Activated T-cell treated with anti-CD3 and anti-CD28 coated beads for 1 hour (primary cell): ENCODE data around the gene NOX5.
"Not testable (repeated sequence)": the region's sequence is repeated elsewhere in the genome, so short reads cannot be mapped to it uniquely, and the experiment has no call there.

Experiments
- DNase-seq: peaks from one replicate; pipeline ENCODE4 v3.0.0-alpha.2; 2020; ENCODE audit warnings: low read depth

The NOX5 gene, protein sequence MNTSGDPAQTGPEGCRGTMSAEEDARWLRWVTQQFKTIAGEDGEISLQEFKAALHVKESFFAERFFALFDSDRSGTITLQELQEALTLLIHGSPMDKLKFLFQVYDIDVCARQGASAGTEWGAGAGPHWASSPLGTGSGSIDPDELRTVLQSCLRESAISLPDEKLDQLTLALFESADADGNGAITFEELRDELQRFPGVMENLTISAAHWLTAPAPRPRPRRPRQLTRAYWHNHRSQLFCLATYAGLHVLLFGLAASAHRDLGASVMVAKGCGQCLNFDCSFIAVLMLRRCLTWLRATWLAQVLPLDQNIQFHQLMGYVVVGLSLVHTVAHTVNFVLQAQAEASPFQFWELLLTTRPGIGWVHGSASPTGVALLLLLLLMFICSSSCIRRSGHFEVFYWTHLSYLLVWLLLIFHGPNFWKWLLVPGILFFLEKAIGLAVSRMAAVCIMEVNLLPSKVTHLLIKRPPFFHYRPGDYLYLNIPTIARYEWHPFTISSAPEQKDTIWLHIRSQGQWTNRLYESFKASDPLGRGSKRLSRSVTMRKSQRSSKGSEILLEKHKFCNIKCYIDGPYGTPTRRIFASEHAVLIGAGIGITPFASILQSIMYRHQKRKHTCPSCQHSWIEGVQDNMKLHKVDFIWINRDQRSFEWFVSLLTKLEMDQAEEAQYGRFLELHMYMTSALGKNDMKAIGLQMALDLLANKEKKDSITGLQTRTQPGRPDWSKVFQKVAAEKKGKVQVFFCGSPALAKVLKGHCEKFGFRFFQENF

DNA sequence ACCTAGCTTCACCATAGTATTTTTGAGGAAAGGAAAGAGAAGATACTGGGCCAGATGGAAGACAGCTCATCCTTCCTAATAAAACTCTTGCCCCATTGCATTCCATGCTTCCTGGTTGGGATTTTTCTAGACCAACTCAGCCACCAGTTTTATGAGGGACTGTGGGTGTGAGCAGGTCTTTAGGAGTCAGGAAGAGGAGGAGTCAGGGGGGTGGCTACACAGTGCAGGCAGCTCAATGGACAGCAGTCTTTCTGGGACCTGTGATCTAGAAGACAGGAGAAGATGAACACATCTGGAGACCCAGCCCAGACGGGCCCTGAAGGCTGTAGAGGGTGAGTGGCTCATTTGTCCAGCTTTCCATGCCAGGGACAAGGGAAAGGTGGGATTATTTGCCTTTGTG, at the start of gene NOX5:
Gene NOX5, plus strand, starts transcription at position 242 of the 400 bp plus-strand sequence. Its CDS starts 41 bp downstream, at position 283.
- DNase-seq: no peak

DNA sequence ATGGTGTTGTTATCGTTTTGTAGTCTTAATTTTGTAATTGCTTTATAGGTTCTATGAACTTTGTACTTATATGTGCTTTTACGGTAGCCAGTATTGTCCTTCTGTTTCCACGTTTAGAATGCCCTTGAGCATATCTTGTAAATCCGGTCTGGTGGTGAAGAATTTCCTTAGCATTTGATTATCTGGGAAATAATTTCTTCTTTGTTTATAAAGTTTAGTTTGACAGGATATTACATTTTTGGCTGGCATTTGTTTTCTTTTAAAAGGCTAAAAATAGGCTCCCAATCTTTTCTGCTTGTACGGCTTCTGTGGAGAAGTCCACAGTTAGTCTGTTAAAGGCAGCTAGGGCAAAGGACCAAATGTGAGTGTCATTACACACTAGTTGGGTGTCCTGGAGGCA, 47.5 kb upstream of the NOX5 start:
- no peak for DNase-seq

DNA sequence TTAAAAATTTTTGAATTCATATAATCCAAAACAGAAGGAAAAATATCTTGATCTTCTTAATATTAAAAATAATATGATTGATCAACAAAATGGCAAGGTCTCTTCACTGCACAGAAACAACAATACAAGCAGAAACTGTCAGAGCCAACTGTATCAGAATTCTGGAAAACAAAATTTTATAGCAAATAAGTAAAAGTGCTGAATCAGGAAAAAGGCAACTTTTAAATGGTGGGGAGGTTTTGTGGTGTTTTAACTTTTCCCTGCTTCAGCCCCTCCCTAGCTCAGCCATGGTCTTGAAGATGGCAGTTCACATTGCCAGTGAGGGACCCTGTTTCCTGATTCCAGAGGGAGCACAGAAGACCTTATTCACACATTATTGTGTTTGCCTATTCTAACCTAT, 46.5 kb upstream of the NOX5 start:
- no peak for DNase-seq

DNA sequence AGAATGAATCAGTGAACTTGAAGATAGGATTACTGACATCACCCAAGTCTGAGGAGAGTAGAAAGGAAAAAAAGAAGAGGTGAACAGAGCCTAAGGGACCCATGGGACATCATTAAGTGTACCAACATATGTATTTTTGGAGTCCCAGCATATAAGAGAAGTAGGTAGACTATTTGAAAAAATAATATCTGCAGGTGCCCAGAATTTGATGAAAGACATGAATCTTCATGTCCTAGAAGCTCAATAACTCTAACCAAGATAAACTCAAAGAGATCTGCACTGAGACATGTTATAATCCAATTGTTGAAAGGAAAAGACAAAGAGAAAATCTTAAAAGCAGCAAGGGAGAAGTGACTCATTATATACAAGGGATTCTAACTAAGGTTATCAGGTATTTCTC, 45.2 kb upstream of the NOX5 start:
- no peak for DNase-seq

DNA sequence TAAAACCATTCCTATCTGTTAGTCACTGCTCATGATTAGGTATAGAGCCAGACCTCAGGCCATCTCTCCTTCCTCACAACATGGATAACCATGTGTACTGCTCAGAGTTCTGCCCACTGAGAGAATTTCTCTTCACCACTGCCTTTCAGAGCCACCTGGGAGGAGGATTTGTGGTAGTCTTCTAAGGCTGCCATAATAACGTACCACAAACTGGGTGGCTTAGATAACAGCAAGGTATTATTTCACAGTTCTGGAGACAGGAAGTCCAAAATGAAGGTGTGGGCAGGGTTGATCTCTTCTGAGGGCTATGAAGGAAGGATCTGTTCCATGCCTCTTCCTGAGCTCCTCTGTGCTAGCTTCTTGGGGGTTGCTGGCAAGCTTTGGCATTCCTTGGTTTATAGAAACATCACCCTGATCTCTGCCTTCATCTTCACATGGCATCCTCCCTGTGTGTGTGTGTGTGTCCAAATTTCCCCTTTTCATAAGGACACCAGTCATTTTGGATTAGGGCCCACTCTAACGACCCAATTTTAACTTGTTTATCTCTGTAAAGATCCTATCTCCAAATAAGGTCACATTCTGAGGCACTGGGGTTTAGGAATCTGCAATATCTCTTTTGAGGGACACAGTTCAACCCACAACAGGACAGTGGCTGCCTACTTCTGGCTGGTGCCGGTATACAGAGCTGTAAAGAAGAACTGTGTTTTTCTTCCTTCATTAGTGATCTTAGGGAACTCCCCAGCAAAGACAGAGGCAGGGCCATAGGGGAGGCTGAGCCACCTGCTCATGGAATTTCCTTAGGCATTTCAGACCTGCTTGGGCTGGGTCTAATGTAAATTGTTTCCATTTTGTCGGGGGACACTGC, 42.1 kb upstream of the NOX5 start:
- no peak for DNase-seq

DNA sequence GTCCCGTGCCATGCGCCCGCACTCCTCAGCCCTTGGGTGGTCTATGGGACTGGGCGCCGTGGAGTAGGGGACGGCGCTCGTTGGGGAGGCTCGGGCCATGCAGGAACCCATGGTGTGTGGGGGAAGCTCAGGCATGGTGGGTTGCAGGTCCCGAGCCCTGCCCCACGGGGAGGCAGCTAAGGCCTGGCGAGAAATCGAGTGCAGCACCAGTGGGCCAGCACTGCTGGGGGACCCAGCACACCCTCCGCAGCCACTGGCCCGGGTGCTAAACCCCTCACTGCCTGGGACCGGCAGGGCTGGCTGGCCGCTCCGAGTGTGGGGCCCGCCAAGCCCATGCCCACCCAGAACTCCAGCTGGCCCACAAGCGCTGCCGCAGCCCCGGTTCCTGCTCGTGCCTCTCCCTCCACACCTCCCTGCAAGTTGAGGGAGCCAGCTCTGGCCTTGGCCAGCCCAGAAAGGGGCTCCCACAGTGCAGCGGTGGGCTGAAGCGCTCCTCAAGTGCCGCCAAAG, 38.8 kb upstream of the NOX5 start:
- not testable (repeated sequence) for DNase-seq

DNA sequence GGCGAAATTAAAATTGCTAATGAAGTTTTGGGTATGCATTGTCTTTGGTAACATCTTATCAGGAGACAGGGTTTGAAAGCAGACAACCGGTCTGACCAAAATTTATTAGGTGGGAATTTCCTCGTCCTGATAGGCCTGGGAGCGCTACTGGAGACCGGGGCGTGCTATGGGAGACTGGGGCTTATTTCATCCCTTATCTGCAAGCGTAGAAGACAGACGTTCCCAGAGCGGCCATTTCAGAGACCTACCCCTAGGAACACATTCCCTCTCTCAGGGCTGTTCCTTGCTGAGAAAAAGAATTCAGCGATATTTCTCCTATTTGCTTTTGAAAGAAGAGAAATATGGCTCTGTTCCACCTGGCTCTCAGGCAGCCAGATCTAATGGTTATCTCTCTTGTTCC, 37.1 kb upstream of the NOX5 start:
- not testable (repeated sequence) for DNase-seq

DNA sequence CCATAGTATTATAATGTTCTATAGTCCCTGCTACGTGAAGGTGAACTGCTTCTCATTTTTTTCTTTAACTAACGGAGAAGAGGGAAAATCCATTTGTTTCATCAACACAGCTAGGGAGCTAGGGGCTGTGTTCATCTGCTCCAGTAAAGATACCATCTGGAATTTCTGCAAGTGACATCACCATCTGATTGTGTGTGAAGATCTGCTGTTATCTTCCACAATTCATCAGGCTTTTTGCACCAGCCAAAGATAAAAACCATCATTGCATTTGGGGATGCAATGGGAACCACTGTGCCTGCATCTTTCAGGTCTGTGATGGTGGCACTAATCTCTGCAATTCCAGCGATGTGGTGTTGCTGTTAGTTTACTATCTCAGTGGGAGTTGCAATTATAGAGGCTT, 35.5 kb upstream of the NOX5 start:
- no peak for DNase-seq

DNA sequence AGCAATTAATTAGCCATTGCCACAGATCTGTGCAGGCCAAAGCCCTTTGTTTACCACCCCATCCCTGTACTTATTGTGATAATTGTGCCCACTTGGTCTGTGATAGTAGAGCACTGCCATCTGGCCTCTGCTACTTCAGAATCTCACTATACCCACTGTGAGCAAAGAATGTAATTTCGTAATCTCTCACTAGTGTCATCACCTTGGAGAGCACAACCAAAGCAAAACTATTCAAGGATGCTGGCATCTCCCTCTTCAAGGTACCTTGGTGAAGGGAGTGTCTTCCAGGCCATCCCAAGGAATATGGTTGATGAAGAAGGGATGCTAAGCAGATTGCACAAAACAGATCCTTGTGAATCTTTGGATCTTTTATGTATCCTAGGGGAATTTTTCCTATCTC, 34.7 kb upstream of the NOX5 start:
- no peak for DNase-seq

DNA sequence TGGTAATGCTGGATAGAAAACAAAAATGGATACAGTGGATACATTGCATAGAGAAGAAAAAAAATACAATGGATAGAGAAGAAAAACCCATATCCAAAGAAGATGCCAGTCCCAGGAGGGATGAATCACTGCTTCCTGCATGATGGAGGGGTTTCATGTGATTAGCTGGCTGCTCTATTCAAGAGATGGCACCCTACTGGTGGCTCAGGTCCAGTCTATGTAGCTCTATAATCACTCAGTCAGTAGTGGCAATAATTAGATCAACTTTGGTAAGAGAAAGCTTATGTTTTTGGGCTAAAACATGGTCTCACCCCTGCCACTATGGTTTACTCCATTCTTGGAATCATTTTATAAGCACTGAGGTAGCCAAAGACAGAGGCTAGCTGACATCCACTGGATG, 33.7 kb upstream of the NOX5 start:
- no peak for DNase-seq

DNA sequence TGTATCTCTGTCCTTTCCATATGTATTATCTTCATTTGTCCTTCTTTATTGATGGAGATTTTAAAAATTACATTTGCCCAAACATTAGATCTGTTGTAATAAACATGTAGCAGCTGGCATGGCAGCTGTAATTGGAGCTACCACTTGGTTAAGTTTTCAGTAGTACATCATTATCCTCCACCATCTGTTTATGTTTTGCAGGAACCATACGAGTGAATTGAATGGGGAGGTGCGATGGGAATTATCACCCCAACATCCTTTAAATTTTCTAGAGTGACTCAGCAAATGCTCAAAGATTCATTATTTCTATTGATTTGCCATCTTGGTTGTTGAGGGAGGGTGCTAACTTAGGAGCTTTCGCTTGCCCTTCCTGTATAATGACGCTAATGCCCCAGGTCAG, 32.6 kb upstream of the NOX5 start:
- DNase-seq: no peak

DNA sequence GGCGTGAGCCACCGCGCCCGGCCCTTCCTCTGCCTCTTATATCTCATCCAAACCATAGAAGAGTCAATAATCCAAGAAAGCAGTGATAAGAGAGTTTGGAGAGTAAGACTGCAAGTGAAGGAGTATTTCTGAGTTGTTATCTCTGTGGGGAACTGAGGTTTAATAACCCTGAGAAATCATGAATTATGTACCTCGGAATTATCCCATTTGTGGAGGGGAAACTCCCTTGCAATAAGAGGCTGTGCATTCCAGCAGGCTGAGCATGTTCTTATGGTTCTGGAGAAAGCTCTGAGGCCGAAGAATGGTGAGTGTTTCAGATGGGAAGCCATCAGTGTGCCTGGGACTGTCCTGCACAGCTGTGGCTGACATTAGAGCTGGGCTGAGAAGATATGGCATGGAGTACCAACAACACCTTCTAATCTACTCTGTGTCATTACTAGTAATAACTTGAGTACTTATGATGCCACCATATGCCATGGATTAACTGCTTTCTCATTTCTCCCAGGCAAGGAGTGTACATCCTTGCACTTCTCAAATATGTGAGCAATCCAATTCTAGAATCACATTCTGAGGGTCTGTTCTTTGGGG, 31.4 kb upstream of the NOX5 start:
- no peak for DNase-seq

DNA sequence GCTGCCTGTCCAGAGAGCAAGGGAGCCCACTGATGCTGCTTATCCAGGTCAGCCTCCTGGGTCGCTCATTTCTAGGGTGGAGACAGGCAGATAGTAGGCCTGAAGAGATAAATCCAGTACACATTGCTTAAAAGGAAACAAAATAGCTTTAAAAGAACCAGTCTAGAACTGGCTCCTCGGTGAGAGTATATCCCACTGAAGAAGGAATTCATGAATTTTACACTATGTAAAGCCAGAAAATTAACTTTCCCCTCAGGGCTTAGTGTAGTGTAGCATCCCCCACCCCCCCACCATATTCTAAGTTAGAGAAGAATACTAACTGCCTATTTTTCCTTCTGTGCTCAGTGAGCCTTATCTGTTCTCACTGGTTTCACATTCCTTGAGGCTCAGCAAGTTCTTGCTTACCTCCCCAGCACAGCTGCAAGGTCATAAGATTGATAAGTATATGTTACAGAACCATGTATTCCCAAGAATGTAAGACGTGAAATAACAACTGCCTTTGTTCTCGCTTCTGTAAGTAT, 30.5 kb upstream of the NOX5 start:
- no peak for DNase-seq

DNA sequence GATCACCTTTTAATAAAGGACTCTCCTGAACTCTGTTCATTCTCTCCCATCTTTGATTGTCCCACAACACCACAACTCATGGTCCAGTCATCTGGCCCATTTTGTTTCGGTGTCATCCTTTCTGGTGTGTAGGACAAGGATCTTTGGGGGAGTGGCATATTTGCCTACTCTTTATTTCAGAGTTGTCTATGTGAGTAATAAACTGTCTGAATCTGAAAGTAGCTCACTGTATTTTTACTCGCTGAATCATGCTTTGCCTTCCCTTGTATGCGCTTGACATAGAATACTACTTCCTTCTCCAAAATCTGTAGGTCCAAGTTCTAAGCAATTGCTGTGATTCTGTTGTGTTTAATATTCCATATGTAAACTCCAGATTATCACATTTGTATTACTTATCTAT, 29.9 kb upstream of the NOX5 start:
- no peak for DNase-seq

DNA sequence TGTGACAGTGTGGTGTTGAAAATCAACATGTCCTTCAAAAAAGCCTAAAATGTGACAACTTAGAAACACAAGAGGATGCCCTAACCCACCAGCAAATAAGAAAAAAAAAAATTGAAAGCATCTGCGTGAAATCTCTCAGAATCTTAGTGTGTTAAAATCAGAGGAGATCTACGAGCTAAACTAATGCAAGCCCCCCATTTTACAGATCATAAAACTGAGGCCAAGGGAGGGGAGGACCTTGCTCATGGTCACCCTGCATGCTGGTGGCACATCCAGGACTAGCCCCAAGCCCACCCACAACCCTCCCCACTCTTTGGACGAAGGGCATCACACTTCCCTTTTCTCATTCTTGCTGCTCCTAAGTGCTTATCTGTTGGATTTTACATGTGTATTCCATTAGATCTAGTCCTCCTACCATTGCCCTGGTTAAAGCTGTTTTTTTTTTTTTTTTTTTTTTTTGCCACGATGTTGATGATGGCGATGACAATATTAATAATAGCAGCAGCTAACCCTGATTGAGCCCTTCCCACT, 29.1 kb upstream of the NOX5 start:
- no peak for DNase-seq

DNA sequence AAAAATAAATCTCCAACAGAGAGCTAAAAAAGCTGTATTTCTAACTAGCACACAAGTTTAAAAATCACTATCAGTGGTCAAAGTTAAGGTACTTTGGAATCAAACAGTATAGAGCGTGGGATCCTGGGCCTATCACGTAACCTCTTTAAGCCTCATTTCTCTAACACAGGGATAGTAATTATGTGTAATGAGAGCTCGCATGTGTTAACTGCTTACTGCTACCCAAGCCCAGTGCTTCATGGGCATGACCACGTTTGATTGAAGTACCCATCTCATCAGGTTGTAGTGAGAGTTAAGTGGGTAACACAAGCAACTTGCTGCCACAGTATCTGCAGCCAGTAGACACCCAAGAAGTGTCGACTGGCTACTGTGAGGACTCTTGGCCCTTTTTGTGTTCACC, 28.2 kb upstream of the NOX5 start:
- no peak for DNase-seq

DNA sequence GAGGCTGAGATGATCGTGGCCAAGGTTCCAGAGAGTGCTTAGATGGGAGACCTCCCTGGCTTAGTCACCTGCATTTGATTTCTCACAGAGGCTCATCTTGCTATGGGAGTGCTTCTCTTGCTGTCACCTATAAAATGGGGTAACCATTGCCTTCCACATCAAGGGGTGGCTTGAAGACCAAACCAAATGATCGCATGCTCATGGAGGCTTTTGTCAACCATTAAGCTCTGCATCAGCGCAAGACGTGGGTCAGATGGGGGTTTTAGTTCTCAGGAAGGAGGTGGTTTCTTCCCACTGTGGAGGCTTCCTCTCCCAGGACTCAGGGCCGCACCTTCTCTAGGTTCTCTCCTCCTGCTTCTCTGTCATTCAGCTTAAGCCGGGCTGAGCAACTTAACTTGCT, 27.4 kb upstream of the NOX5 start:
- no peak for DNase-seq

DNA sequence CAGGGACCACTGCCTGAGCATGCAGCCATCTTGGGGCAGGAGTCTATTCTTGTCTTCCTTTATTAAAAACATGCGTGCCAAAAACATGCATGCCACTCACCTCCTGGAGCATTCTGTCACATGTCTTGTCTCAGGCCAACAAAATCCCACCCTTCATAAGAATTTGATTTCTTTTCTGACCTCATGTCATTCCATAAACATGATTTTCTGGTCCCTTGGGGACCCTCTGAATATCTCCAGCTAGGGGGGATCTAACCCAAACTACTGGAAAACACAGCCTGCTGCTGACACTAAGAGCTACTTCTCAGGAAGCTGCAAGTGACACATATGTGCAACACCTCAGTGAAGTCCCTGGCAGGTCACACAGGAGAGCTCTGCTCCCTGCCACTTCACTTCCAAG, 26.8 kb upstream of the NOX5 start:
- no peak for DNase-seq

DNA sequence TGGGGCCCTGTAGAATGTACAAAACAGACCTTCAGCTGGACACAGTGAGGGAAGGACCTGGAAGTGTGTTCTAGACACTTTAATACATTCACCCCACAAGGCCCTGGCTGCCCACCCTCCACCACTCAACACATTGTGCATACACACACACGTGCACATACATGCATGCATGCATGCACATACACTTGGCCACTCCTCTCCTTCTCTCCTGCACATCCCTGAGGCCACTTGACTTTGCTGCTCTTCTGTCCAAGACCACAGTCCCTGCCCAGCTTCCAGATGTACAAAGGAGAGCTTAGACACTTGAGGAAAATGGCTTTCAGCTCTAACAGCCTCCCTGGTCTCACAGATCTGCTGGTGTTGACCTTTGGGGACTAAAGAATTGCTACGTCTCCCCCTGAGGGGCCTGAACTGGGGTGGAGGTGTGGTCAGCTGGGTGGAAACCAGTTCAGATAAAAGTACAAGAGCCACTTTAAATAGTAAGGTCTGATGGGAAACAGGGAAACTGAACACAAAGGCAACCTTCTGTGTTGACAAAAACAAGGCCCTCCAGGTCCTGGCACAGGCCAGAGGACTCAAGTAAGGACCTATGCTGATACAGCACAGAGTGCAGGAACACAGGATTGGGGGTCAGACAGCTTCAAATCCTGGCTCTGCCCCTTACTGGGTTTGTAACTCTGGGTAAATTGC, 24.8 kb upstream of the NOX5 start:
- no peak for DNase-seq

DNA sequence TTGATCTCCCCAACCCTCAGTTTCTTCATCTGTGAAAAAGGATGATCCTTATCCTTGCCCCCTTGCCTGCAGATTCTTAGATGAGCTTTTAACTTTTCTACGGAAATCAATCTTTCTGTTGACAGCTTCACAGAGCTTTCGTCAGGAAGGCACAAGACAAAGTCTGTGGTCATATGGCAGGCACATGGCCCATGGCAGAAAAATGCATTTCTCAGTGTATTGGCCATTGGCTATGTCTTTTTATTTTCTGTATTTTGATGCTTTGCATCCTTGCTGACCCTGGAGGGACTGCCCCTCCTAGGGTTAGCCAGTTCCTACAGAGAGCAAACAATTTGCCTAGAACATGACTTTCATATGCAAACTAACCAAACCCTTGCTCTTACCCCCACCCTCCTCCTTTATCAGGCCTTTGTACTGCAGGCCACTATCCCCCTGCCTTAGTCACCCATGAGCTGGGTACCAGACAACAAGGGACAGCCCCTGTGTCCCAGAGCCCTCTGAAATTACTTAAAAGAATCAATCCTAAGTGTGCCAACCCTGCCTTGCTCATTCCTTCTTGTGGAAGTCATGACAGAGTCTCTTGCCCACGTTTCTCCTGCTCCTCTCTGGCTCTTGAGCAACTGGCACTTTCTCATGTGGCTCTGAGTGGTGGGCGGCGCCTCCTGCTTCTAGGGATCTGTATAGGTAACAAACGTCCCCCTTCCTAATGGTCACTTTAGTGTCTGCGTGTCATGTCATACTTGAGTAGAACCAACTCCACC, 24.1 kb upstream of the NOX5 start:
- no peak for DNase-seq
